ENCODE results near the gene SCN2A.

SCN2A gene

DNA sequence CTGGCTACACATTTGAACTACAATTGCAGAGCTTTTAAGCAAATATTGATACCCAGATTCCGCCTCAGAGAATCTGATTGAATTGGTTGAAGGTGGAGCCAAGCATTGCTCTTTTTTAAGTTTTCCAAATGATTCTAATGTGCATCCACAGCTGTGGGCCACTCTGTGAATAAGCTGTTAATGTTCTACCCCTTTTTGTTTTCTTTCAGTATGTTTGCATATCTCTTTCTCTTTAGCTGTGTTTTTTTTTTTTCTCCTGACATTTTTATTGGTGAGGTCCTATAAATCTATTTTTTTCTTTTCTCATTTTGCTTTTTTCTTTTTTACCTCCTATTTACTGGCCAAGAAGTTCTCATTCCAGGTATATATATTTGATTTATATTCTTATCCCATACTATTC, 41.9 kb upstream of the SCN2A start:
- TF ChIP-seq, protein P1, sequence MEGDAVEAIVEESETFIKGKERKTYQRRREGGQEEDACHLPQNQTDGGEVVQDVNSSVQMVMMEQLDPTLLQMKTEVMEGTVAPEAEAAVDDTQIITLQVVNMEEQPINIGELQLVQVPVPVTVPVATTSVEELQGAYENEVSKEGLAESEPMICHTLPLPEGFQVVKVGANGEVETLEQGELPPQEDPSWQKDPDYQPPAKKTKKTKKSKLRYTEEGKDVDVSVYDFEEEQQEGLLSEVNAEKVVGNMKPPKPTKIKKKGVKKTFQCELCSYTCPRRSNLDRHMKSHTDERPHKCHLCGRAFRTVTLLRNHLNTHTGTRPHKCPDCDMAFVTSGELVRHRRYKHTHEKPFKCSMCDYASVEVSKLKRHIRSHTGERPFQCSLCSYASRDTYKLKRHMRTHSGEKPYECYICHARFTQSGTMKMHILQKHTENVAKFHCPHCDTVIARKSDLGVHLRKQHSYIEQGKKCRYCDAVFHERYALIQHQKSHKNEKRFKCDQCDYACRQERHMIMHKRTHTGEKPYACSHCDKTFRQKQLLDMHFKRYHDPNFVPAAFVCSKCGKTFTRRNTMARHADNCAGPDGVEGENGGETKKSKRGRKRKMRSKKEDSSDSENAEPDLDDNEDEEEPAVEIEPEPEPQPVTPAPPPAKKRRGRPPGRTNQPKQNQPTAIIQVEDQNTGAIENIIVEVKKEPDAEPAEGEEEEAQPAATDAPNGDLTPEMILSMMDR (IDR thresholded peaks at IDR 0.05): no peak
- no peaks in the 10 kb centered on the region for H3K27me3 ChIP-seq
- H3K9me3 ChIP-seq: no peaks in the 10 kb centered on the region
- H3K27ac ChIP-seq: no peak overlapping the region
- no peak overlapping the region for H3K4me3 ChIP-seq (ENCODE audit: low read depth in 1 of 2, low read length in 1 of 2)
- H3K4me1 ChIP-seq (ENCODE audit: control insufficient read depth in 1 of 2, insufficient read depth in 1 of 2, low read depth in 1 of 2, low read length in 1 of 2): no peaks in the 10 kb centered on the region
- no peaks in the 10 kb centered on the region for H3K36me3 ChIP-seq

DNA sequence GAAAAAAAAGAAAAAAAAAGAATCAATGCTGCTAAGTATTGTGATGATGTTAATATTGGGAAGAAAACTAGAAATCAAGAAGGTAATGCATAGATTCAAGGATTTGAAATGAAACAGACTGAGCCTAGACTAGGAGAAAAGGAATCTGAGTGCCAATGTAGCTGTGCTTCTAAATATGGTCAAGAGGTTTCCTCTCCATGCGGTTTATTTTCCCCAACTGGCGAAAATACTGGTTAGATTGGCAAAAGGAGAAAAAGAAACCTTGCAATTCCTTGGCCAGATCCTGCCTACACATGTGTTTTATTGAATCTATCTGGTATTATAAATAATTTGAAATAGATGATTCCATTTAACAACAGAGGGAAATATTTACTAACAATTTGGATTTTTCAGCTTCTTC, 41.0 kb upstream of the SCN2A start:
- Histone ChIP-seq H3K9me3 (no peaks in the 10 kb centered on the region), H3K4me1 (ENCODE audit: control insufficient read depth in 1 of 2, insufficient read depth in 1 of 2, low read depth in 1 of 2, low read length in 1 of 2) (no peaks in the 10 kb centered on the region), H3K27me3 (no peaks in the 10 kb centered on the region), H3K27ac (no peak overlapping the region), H3K4me3 (ENCODE audit: low read depth in 1 of 2, low read length in 1 of 2) (no peak overlapping the region), H3K36me3 (no peaks in the 10 kb centered on the region)
- TF ChIP-seq, protein P1 (IDR thresholded peaks at IDR 0.05): no peak

DNA sequence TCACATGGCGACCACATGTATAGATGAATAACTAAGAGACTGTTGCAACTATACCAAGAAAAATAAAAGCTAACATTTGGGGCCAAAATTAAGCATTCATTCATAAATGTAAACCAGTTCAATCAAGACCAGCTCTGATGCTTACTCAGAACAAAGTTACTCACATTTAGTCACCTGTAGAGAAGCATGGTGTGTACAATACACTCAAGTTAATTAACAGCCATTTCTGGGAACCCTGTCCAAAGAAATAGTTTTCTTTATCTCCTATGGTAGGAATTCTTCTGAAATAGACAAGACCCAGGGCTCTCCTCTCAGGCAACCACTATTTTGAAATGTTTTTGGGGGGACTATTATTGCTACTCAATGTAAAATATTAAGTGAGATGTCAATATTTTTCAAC, 37.0 kb upstream of the SCN2A start:
- no peak overlapping the region for H3K4me3 ChIP-seq (ENCODE audit: low read depth in 1 of 2, low read length in 1 of 2)
- no peak overlapping the region for H3K27ac ChIP-seq
- no peaks in the 10 kb centered on the region for H3K4me1 ChIP-seq (ENCODE audit: control insufficient read depth in 1 of 2, insufficient read depth in 1 of 2, low read depth in 1 of 2, low read length in 1 of 2)
- no peaks in the 10 kb centered on the region for H3K36me3 ChIP-seq
- TF ChIP-seq, protein P1 (IDR thresholded peaks at IDR 0.05): no peak
- H3K27me3 ChIP-seq: no peaks in the 10 kb centered on the region
- H3K9me3 ChIP-seq: no peaks in the 10 kb centered on the region

DNA sequence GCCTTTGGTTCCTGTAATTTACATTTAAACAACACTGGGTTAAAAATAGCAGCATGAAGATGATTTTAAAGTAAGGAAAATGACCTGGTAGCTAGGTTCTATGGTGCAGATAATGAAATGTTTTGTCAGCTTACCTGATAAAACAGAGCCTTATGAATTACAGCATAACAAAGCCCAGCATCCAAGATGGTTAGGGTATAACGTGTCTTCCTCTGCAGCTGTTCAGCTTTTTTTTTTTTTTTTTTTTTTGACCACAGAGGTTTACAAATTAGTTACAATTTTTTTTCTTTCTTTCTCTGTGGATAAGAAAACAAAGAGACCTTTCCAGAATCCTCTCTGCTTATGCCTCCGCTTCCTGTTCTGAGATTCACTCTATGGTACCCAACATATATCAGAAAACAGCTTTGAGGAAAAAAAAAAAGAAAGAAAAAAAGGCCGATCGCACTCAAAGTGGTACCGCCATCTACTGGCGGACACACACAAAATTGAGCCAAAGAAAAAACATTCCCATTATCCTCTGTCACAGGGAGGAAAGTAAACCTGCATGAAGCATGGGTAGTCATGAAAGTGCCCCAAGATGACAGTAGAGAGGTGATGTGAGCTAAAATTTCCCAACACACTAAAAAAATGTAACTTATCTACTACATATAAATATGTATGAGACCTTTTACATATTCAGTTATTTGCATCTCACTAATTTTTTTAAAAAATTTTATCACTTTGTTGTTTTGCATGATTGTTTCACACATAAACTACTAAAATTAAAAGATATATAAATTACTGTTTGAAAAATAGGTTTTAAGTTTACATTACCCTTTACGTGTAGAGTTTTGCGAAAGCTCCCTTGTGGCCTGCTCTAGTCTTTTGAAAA, 35.3 kb upstream of the SCN2A start, which contains the start of gene SCN3A:
TSS of gene SCN3A (minus strand) at position 362 of the 871 bp plus-strand sequence. CDS start 27,656 bp downstream, outside the sequence.
- Histone ChIP-seq H3K27me3 (no peaks in the 10 kb centered on the region), H3K27ac (no peak within 1 kb of the TSS), H3K9me3 (no peaks in the 10 kb centered on the region), H3K4me1 (ENCODE audit: control insufficient read depth in 1 of 2, insufficient read depth in 1 of 2, low read depth in 1 of 2, low read length in 1 of 2) (no peaks in the 10 kb centered on the region), H3K36me3 (no peaks in the 10 kb centered on the region), H3K4me3 (ENCODE audit: low read depth in 1 of 2, low read length in 1 of 2) (no peak within 1 kb of the TSS)
- TF ChIP-seq, protein P1 (IDR thresholded peaks at IDR 0.05): no peak

DNA sequence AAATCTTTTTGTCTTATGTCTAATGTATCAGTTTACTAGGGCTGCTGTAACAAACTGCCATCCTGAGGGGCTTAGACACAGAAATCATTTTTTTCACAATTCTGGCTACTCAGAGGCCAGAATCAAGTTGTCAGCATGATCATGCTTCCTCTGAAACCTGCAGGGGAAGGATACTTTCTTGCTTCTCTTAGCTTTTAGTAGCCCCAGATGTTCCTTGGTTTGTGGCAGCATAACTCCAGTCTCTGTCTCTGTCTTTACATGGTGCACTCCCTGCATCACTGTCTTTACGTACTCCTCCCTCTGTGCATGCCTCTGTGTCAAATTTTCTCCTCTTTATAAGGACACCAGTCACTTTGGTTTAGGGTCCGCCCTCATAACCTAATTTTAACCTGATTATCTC, 33.3 kb upstream of the SCN2A start:
- TF ChIP-seq, protein P1 (IDR thresholded peaks at IDR 0.05): no peak
- no peaks in the 10 kb centered on the region for H3K36me3 ChIP-seq
- no peak overlapping the region for H3K27ac ChIP-seq
- no peaks in the 10 kb centered on the region for H3K27me3 ChIP-seq
- no peak overlapping the region for H3K4me3 ChIP-seq (ENCODE audit: low read depth in 1 of 2, low read length in 1 of 2)
- no peaks in the 10 kb centered on the region for H3K9me3 ChIP-seq
- H3K4me1 ChIP-seq (ENCODE audit: control insufficient read depth in 1 of 2, insufficient read depth in 1 of 2, low read depth in 1 of 2, low read length in 1 of 2): no peaks in the 10 kb centered on the region

Data from neutrophil (primary cell).